ENCODE results near the gene RDH13. TPM values are rescaled to one million over a fixed set of nuclear protein-coding genes. Genes with fewer than 3 reads are reported as not detected.

The RDH13 gene
- total RNA-seq, 1 donor = 12.7 TPM

GRCh38 chr19:55070466-55071128 lies 7.6 kb upstream of the RDH13 start:
- no peak for TF ChIP-seq CTCF (IDR thresholded peaks at IDR 0.05; ENCODE audit: extremely low read depth, low read depth, low read length)
- no peaks in the 10 kb centered on the region for H3K36me3 ChIP-seq (ENCODE audit: insufficient read depth, low read length)
- no peaks in the 10 kb centered on the region for H3K4me1 ChIP-seq (ENCODE audit: insufficient read depth, low read length)
- no peak overlapping the region for H3K27ac ChIP-seq (ENCODE audit: low read depth, low read length)
- no peak overlapping the region for H3K4me2 ChIP-seq (ENCODE audit: insufficient read depth, low read length)
- H4K20me1 ChIP-seq (ENCODE audit: insufficient read depth, low read length) = no peaks in the 10 kb centered on the region
- no peak overlapping the region for H3K4me3 ChIP-seq (ENCODE audit: insufficient read depth, low read length)
- H3K27me3 ChIP-seq (ENCODE audit: insufficient read depth, low read length) = peaks cover 22% of the 10 kb centered on the region
- no peak overlapping the region for H2AFZ ChIP-seq (ENCODE audit: low read length)
- no peak for DNase-seq (ENCODE audit: insufficient read length, low spot score, missing footprints)
- no peaks in the 10 kb centered on the region for H3K79me2 ChIP-seq (ENCODE audit: insufficient read depth, low read length)
- peaks cover 3% of the 10 kb centered on the region for H3K9me3 ChIP-seq (ENCODE audit: low read depth, low read length)

GRCh38 chr19:55069865-55070197 lies 6.9 kb upstream of the RDH13 start:
- Histone ChIP-seq H3K9me3 (ENCODE audit: low read depth, low read length) (peaks cover 3% of the 10 kb centered on the region), H3K4me2 (ENCODE audit: insufficient read depth, low read length) (no peak overlapping the region), H3K27me3 (ENCODE audit: insufficient read depth, low read length) (peaks cover 18% of the 10 kb centered on the region), H2AFZ (ENCODE audit: low read length) (no peak overlapping the region), H3K4me3 (ENCODE audit: insufficient read depth, low read length) (no peak overlapping the region), H3K36me3 (ENCODE audit: insufficient read depth, low read length) (no peaks in the 10 kb centered on the region), H3K4me1 (ENCODE audit: insufficient read depth, low read length) (no peaks in the 10 kb centered on the region), H4K20me1 (ENCODE audit: insufficient read depth, low read length) (no peaks in the 10 kb centered on the region), H3K27ac (ENCODE audit: low read depth, low read length) (no peak overlapping the region), H3K79me2 (ENCODE audit: insufficient read depth, low read length) (no peaks in the 10 kb centered on the region)
- DNase-seq (ENCODE audit: insufficient read length, low spot score, missing footprints) = peak; percentile 66
- TF ChIP-seq CTCF (IDR thresholded peaks at IDR 0.05; ENCODE audit: extremely low read depth, low read depth, low read length) = no peak

GRCh38 chr19:55068950-55069864 lies 6.3 kb upstream of the RDH13 start:
- H3K27ac ChIP-seq (ENCODE audit: low read depth, low read length) = no peak overlapping the region
- DNase-seq (ENCODE audit: insufficient read length, low spot score, missing footprints) = peak; percentile 91
- H3K4me1 ChIP-seq (ENCODE audit: insufficient read depth, low read length) = no peaks in the 10 kb centered on the region
- no peaks in the 10 kb centered on the region for H3K36me3 ChIP-seq (ENCODE audit: insufficient read depth, low read length)
- peaks cover 3% of the 10 kb centered on the region for H3K9me3 ChIP-seq (ENCODE audit: low read depth, low read length)
- no peaks in the 10 kb centered on the region for H3K79me2 ChIP-seq (ENCODE audit: insufficient read depth, low read length)
- H3K27me3 ChIP-seq (ENCODE audit: insufficient read depth, low read length) = peaks cover 18% of the 10 kb centered on the region
- H4K20me1 ChIP-seq (ENCODE audit: insufficient read depth, low read length) = no peaks in the 10 kb centered on the region
- H3K4me3 ChIP-seq (ENCODE audit: insufficient read depth, low read length) = peak overlapping the region; percentile 10
- H2AFZ ChIP-seq (ENCODE audit: low read length) = no peak overlapping the region
- TF ChIP-seq CTCF (IDR thresholded peaks at IDR 0.05; ENCODE audit: extremely low read depth, low read depth, low read length) = no peak
- no peak overlapping the region for H3K4me2 ChIP-seq (ENCODE audit: insufficient read depth, low read length)

GRCh38 chr19:55067869-55068268 lies 4.9 kb upstream of the RDH13 start:
- no peak overlapping the region for H3K4me2 ChIP-seq (ENCODE audit: insufficient read depth, low read length)
- H3K4me1 ChIP-seq (ENCODE audit: insufficient read depth, low read length) = no peaks in the 10 kb centered on the region
- H4K20me1 ChIP-seq (ENCODE audit: insufficient read depth, low read length) = no peaks in the 10 kb centered on the region
- H3K79me2 ChIP-seq (ENCODE audit: insufficient read depth, low read length) = no peaks in the 10 kb centered on the region
- no peak for TF ChIP-seq CTCF (IDR thresholded peaks at IDR 0.05; ENCODE audit: extremely low read depth, low read depth, low read length)
- peaks cover 3% of the 10 kb centered on the region for H3K9me3 ChIP-seq (ENCODE audit: low read depth, low read length)
- no peak overlapping the region for H3K27ac ChIP-seq (ENCODE audit: low read depth, low read length)
- DNase-seq (ENCODE audit: insufficient read length, low spot score, missing footprints) = no peak
- H3K4me3 ChIP-seq (ENCODE audit: insufficient read depth, low read length) = no peak overlapping the region
- no peak overlapping the region for H2AFZ ChIP-seq (ENCODE audit: low read length)
- peaks cover 18% of the 10 kb centered on the region for H3K27me3 ChIP-seq (ENCODE audit: insufficient read depth, low read length)
- H3K36me3 ChIP-seq (ENCODE audit: insufficient read depth, low read length) = no peaks in the 10 kb centered on the region
